ENCODE measurements around the gene CTBP1.

Gene CTBP1

GRCh38 chr4:1248245-1249147, at the start of gene CTBP1:
Gene CTBP1, minus strand, starts transcription at chr4:1249130. Its CDS starts 7,799 bp downstream, at chr4:1241331.
- peak within 1 kb of the TSS; percentile 100 for H3K4me3 ChIP-seq (ENCODE audit: low read length, poor library complexity, severe bottlenecking)
- no peaks in the 10 kb centered on the region for H3F3A ChIP-seq (ENCODE audit: low read depth)
- H2AFZ ChIP-seq (ENCODE audit: low read length) = peak within 1 kb of the TSS; percentile 75
- H3K4me1 ChIP-seq (ENCODE audit: insufficient read depth, low read length, poor library complexity, severe bottlenecking) = peaks cover 43% of the 10 kb centered on the region
- H4K20me1 ChIP-seq (ENCODE audit: insufficient read depth, low read length, poor library complexity, severe bottlenecking) = peaks cover 46% of the 10 kb centered on the region
- peak within 1 kb of the TSS; percentile 100 for H3K9ac ChIP-seq (ENCODE audit: low read depth, low read length, poor library complexity, severe bottlenecking)
- H3K36me3 ChIP-seq (ENCODE audit: insufficient read depth, low read length) = no peaks in the 10 kb centered on the region
- peak within 1 kb of the TSS; percentile 100 for H3K4me2 ChIP-seq (ENCODE audit: low read depth, low read length, poor library complexity, severe bottlenecking)
- H3K9me2 ChIP-seq (replicated peaks; ENCODE audit: low read depth, low read length) = no peaks in the 10 kb centered on the region
- no peak for TF ChIP-seq CTCF (conservative IDR thresholded peaks at IDR 0.05; ENCODE audit: low read length)
- TF ChIP-seq EZH2phosphoT487 (IDR thresholded peaks at IDR 0.05; ENCODE audit: borderline replicate concordance) = no peak
- H3K9me3 ChIP-seq (ENCODE audit: insufficient read depth, low read depth, low read length) = no peaks in the 10 kb centered on the region
- H3K27me3 ChIP-seq (ENCODE audit: insufficient read depth, low read length, poor library complexity, severe bottlenecking) = peaks cover 6% of the 10 kb centered on the region
- H3K79me2 ChIP-seq (ENCODE audit: insufficient read depth, low read length) = peaks cover 73% of the 10 kb centered on the region

- Histone ChIP-seq H3K36me3 (ENCODE audit: insufficient read depth, low read length) (peaks cover 17% of the 10 kb centered on the region; the same call in 1 of the 2 replicates), H3K9me2 (replicated peaks; ENCODE audit: low read depth, low read length) (no peaks in the 10 kb centered on the region), H3K9me3 (ENCODE audit: insufficient read depth, low read depth, low read length) (no peaks in the 10 kb centered on the region), H2AFZ (ENCODE audit: low read length) (no peak overlapping the region), H3K4me1 (ENCODE audit: insufficient read depth, low read length, poor library complexity, severe bottlenecking) (peaks cover 17% of the 10 kb centered on the region), H3K4me3 (ENCODE audit: low read length, poor library complexity, severe bottlenecking) (no peak overlapping the region), H4K20me1 (ENCODE audit: insufficient read depth, low read length, poor library complexity, severe bottlenecking) (peaks cover 40% of the 10 kb centered on the region), H3K27me3 (ENCODE audit: insufficient read depth, low read length, poor library complexity, severe bottlenecking) (no peaks in the 10 kb centered on the region), H3K9ac (ENCODE audit: low read depth, low read length, poor library complexity, severe bottlenecking) (no peak overlapping the region), H3F3A (ENCODE audit: low read depth) (no peaks in the 10 kb centered on the region), H3K4me2 (ENCODE audit: low read depth, low read length, poor library complexity, severe bottlenecking) (no peak overlapping the region), H3K79me2 (ENCODE audit: insufficient read depth, low read length) (peaks cover 92% of the 10 kb centered on the region)
- TF ChIP-seq EZH2phosphoT487 (IDR thresholded peaks at IDR 0.05; ENCODE audit: borderline replicate concordance) = no peak
- no peak for TF ChIP-seq CTCF (conservative IDR thresholded peaks at IDR 0.05; ENCODE audit: low read length)
Measured at GRCh38 chr4:1298461-1298860, 49.5 kb upstream of the CTBP1 start.

- H4K20me1 ChIP-seq (ENCODE audit: insufficient read depth, low read length, poor library complexity, severe bottlenecking) = peaks cover 46% of the 10 kb centered on the region
- peaks cover 17% of the 10 kb centered on the region; the same call in 1 of the 2 replicates for H3K36me3 ChIP-seq (ENCODE audit: insufficient read depth, low read length)
Measured at GRCh38 chr4:1297456-1298325, 48.8 kb upstream of the CTBP1 start.

More at GRCh38 chr4:1297456-1298325, 48.8 kb upstream of the CTBP1 start:
- no peak overlapping the region for H2AFZ ChIP-seq (ENCODE audit: low read length)
- no peaks in the 10 kb centered on the region for H3K9me3 ChIP-seq (ENCODE audit: insufficient read depth, low read depth, low read length)
- H3K27me3 ChIP-seq (ENCODE audit: insufficient read depth, low read length, poor library complexity, severe bottlenecking) = no peaks in the 10 kb centered on the region
- no peaks in the 10 kb centered on the region for H3K9me2 ChIP-seq (replicated peaks; ENCODE audit: low read depth, low read length)
- H3F3A ChIP-seq (ENCODE audit: low read depth) = no peaks in the 10 kb centered on the region
- H3K4me1 ChIP-seq (ENCODE audit: insufficient read depth, low read length, poor library complexity, severe bottlenecking) = peaks cover 18% of the 10 kb centered on the region
- no peak for TF ChIP-seq EZH2phosphoT487 (IDR thresholded peaks at IDR 0.05; ENCODE audit: borderline replicate concordance)
- no peak for TF ChIP-seq CTCF (conservative IDR thresholded peaks at IDR 0.05; ENCODE audit: low read length)
- H3K4me2 ChIP-seq (ENCODE audit: low read depth, low read length, poor library complexity, severe bottlenecking) = no peak overlapping the region
- no peak overlapping the region for H3K4me3 ChIP-seq (ENCODE audit: low read length, poor library complexity, severe bottlenecking)
- no peak overlapping the region for H3K9ac ChIP-seq (ENCODE audit: low read depth, low read length, poor library complexity, severe bottlenecking)
- peaks cover 92% of the 10 kb centered on the region for H3K79me2 ChIP-seq (ENCODE audit: insufficient read depth, low read length)
